AG09319 (cell line): ENCODE data around the gene LSM14B.
A peak's percentile ranks its signal among the peaks of the same experiment; 100 is the strongest.

ENCODE experiments used
- DNase-seq: peaks from one replicate; pipeline ENCODE4 v3.0.0-alpha.2; 2010; ENCODE audit warnings: low read depth; ENCODE audit errors: extremely low read depth
- TF ChIP-seq, protein P1 (sequence below): IDR thresholded peaks from 2 replicates; pipeline ENCODE4 v1.5.1; 2011; ENCODE audit warnings: low read depth, mild to moderate bottlenecking, inconsistent platforms, low read length, moderate library complexity

Gene LSM14B

DNA sequence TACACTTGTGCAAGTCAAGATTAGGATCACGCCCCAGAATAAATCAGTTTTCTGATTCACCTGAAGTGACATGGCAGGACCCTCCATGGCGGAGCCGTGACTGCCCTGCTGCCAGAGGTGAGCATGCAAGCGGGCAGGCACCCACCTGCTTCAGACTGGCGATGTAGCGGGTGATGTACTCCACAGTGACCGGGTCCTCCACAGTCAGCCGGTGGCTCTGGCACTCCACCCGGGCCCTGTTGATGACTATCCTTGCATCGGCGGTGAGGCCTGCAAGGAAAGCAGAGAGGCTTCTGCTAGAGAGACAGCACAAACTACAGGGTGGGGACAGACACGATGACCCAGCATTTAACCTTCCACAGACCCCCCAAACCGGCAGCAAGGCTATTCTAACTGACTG lies 17.4 kb downstream of the LSM14B start:
- no peak for DNase-seq
- TF ChIP-seq, protein P1, sequence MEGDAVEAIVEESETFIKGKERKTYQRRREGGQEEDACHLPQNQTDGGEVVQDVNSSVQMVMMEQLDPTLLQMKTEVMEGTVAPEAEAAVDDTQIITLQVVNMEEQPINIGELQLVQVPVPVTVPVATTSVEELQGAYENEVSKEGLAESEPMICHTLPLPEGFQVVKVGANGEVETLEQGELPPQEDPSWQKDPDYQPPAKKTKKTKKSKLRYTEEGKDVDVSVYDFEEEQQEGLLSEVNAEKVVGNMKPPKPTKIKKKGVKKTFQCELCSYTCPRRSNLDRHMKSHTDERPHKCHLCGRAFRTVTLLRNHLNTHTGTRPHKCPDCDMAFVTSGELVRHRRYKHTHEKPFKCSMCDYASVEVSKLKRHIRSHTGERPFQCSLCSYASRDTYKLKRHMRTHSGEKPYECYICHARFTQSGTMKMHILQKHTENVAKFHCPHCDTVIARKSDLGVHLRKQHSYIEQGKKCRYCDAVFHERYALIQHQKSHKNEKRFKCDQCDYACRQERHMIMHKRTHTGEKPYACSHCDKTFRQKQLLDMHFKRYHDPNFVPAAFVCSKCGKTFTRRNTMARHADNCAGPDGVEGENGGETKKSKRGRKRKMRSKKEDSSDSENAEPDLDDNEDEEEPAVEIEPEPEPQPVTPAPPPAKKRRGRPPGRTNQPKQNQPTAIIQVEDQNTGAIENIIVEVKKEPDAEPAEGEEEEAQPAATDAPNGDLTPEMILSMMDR, result no peak

DNA sequence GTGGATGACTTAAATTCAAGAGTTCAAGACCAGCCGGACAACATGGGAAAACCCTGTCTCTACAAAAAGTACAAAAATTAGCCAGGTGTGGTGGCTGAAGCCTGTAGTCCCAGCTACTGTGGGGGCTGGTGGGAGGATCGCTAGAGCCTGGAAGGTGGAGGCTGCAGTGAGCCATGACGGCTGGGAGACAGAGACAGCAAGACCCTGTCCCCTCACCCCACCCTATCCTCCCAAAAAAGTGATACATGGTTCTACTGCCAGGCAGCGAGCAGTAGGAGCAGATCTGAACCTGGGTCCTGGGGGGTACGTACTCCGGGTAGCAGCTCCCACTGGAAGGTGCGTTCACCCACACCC lies 18.7 kb downstream of the LSM14B start:
- TF ChIP-seq, protein P1, result no peak
- DNase-seq, result no peak

DNA sequence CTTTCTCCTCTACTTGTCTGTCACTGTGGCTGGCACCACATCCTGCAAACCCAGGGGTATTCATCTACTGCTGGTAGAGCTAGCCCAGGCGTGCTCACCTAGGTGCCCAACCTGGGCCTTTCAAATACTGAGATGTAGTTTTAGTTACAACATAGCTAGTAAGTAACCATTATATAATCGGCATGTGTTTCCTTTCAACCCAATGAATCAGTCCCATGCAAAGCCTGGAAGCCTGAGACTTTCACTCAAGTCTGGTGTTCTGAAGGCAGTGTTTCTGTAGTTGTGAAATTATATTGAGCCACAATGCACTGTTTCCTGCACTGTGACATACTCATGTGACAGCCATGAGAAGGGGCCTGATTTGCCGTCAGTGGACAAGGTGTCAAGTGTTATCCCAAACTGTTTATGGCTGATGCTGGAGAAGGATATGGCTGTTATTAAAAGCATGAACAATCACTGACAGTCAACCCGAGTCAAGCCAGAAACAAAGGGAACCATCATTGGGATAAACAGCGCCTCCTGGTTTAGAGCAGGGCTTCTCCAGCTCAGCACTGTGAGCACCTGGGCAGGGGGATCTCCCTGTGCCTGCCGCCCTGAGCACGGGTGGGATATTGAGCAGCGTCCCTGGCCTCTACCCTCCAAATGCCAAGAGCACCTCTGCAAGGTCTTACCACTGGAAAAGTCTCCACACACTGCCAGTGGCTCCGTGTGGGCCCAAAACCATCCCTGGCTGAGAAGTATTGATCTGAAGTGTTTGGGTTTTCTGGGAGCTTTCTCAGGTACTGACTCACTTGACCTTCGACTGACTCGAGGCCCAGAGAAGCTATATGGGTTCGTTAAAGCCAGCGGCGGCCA lies 19.3 kb downstream of the LSM14B start:
- DNase-seq, result no peak

DNA sequence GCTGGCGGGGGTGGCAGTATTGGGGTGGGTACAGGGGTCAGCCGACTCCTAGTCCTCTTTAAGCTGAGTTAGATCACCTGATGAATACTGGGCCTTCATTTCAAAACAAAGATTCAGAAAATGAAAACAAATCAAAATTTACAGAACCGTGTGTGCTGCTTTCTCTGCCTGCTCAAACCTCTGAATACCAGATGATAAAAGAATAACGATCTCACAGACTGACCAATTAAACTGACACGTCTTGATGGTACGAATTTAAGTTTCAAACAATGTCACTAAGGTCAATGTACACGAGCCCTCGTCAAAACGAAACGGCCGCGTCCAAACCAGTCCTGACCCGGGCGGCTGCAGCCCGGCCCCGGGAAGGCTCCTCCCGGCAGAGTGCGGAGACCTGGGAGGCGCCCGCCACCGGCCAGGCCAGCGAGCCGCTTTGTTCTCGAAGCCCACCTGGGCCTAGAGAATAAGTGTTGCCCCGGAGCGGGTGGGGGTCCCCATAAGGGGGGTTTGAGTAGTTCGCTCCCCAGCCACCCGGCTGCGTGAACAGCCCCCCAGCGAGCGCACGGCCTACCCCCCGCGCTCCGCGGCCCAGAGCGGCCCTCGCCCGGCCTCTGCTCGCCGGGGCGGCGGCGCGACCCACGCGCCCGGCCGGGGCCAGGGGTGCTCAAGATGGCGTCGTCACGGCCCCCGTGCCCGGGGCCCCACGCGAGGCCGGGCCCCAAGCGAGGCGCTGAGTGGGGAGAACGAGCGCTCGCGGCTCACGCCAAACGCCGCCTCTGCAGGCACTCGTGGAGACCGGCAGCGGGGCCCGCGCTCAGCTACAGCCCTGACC lies 20.2 kb downstream of the LSM14B start:
- TF ChIP-seq, protein P1, result no peak
- DNase-seq, result no peak

More for the DNA sequence above, 19.3 kb downstream of the LSM14B start:
- TF ChIP-seq, protein P1, result peak; percentile 41

DNA sequence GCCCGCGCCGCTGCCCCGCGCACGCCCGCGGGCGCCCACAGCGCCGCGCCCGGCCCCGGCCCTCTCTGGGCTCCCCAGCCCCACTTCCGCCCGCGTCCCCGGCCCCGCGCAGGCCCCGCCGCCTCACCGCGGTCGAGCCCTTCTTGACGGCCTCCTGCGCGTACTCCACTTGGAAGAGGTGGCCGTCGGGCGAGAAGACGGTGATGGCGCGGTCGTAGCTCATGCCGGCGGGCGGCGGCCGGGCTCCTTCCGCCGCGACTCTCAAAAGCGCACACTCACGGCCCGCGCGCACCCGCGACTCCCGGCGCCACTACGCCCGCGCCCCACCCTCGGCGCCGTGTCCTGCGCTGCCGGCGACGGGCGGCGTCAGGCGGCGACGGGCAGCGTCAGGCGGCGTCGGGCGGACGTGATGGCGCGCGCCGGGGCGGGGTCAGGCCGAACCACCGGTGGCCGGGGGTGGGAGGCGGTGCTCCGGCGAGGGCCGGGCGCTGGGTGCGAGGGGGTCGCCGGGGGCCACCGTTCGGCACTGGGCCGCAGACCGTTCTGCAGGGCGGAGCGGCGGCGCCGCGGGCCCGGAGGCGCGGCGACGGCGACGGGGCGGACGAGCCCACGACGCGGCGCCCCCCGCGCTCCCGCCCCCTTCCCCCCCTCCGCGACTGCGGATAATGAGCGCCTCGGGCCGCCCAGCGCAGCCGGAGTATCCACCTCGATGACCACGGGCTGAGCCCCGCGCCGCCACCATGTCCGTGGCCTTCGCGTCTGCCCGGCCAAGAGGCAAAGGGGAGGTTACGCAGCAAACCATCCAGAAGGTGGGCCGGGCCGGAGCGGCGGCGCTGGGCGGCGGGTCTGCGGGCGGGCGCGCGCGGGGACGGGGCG lies 21.0 kb downstream of the LSM14B start, which contains the start of the genes PSMA7 and SS18L1:
Gene PSMA7 (minus strand): TSS at position 314 of the 876 bp plus-strand sequence. CDS start 91 bp downstream, at position 223.
Gene SS18L1 (plus strand): TSS at position 689 of the 876 bp plus-strand sequence. CDS start 52 bp downstream, at position 741.
- TF ChIP-seq, protein P1, result no peak
- peak; percentile 74 for DNase-seq

DNA sequence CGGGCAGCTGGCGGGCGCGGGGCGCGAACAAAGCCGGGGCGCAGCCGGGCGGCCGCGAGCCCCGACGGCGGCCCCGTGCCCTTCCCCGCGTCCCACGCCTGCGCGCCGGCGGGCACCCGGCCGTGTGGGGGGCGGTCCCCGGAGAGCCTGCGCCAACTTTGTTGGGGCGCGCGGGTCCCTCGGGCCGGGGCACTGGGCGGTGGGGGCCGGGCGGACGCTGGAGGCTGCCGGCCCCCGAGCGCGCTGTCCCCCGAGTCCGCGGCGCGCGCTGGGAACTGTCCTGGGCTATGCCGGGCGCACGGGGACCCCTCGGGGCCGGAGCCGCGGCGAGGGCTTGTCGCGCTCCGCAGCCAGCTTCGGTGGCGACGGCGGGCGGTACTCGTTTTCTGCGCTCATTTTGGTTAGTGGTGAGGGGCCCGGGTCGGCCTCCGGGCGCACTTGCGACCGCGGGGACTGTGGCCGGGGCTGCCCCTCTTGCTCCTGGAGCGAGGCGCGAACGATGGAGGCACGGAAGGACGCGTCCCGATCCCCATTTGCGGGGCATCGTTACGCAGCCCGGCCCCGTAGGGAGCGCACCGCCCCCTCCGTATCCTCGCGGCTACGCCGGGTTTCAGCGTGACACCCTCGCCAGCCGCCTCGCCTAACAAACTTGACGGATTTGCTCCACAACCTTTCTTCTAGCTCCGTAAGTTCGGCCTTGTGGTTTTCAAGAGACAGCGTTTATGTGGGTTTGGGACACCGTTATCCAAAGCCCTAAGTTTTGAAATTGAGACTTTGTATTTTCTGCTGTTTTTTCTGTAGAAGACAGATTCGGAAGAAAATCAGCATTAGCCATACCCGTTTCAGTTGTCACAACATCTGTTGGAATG lies 21.9 kb downstream of the LSM14B start:
- TF ChIP-seq, protein P1, result no peak; the same call in 1 of the 2 replicates
- DNase-seq, result no peak
